Activated CD8-positive, alpha-beta memory T cell treated with anti-CD3 and anti-CD28 coated beads for 4 hours (primary cell): ENCODE measurements around the gene TLN1.

Experiments used
- DNase-seq, 2 donors: peaks; one replicate each; pipeline ENCODE4 v3.0.0-alpha.2; 2020; ENCODE audit warnings: low read depth in 2 of 2

TLN1 gene

GRCh38 chr9:35705836-35706430, 26.1 kb downstream of the TLN1 start:
- DNase-seq, result no peak

GRCh38 chr9:35705372-35705771, 26.6 kb downstream of the TLN1 start:
- DNase-seq, result no peak

- no peak for DNase-seq
Observed at GRCh38 chr9:35703906-35704672, 27.9 kb downstream of the TLN1 start.

- DNase-seq, result no peak
Observed at GRCh38 chr9:35702696-35703095, 29.3 kb downstream of the TLN1 start.

- no peak for DNase-seq
Observed at GRCh38 chr9:35700942-35701341, 31.1 kb downstream of the TLN1 start.

- no peak for DNase-seq
Observed at GRCh38 chr9:35700031-35700430, 32.0 kb downstream of the TLN1 start.

GRCh38 chr9:35698231-35698630, 33.8 kb downstream of the TLN1 start:
- no peak for DNase-seq

- no peak for DNase-seq
Observed at GRCh38 chr9:35697486-35697885, 34.5 kb downstream of the TLN1 start.

- peak; percentile 15 to 28 for DNase-seq
Observed at GRCh38 chr9:35696520-35697215, 35.3 kb downstream of the TLN1 start.

GRCh38 chr9:35695943-35696401, 36.0 kb downstream of the TLN1 start:
- no peak for DNase-seq

- no peak for DNase-seq
Observed at GRCh38 chr9:35691757-35692301, 40.2 kb downstream of the TLN1 start.

- no peak for DNase-seq
Observed at GRCh38 chr9:35691334-35691650, 40.7 kb downstream of the TLN1 start.

GRCh38 chr9:35690614-35691333, 41.2 kb downstream of the TLN1 start:
- peak in 1 of 2 donors; percentile 11 for DNase-seq

- no peak for DNase-seq
Observed at GRCh38 chr9:35690294-35690613, 41.7 kb downstream of the TLN1 start.

- DNase-seq, result no peak
Observed at GRCh38 chr9:35689542-35690293, 42.3 kb downstream of the TLN1 start, which contains the start of gene TPM2. Gene TPM2, minus strand, starts transcription at chr9:35689925. Its CDS starts 108 bp downstream, at chr9:35689817.

GRCh38 chr9:35688558-35689541, 43.1 kb downstream of the TLN1 start:
- no peak for DNase-seq

GRCh38 chr9:35687972-35688557, 43.9 kb downstream of the TLN1 start:
- no peak for DNase-seq

GRCh38 chr9:35687306-35687705, 44.7 kb downstream of the TLN1 start:
- no peak for DNase-seq
